SU-DHL-6 (cell line): ENCODE results near the gene STOM.

ENCODE experiments used
- CTCF ChIP-seq: fragments of 200-600 bp; sonication (generic); IDR thresholded peaks from one replicate; pipeline ENCODE4 v1.5.1; 2017; ENCODE audit warnings: antibody characterized with exemption, mild to moderate bottlenecking, low read length, moderate library complexity; ENCODE audit not compliant: insufficient read depth, poor library complexity, severe bottlenecking
- EZH2phosphoT487 ChIP-seq: fragments of 200-600 bp; sonication (generic), shearing (Covaris generic); conservative IDR thresholded peaks from 2 replicates; pipeline ENCODE4 v1.6.1; 2018; ENCODE audit warnings: mild to moderate bottlenecking, antibody characterized with exemption, low read length, moderate library complexity, mixed read lengths

GRCh38 chr9:121319383-121319780, 50.7 kb downstream of the STOM start:
- TF ChIP-seq CTCF (no peak), EZH2phosphoT487 (no peak)
